IMR-90 (cell line): ENCODE results near the gene PDLIM5.

Source experiments
- FOS ChIP-seq: fragments of 150-350 bp; IDR thresholded peaks from 2 replicates; pipeline ENCODE4 v1.6.1; 2016; ENCODE audit warnings: low read depth, low read length
- POLR2A ChIP-seq: IDR thresholded peaks from 2 replicates; pipeline ENCODE4 v1.6.1; 2012; ENCODE audit warnings: mild to moderate bottlenecking, low read depth, low read length
- RFX5 ChIP-seq: IDR thresholded peaks from 2 replicates; pipeline ENCODE4 v1.8.0; 2012; ENCODE audit warnings: low read depth, mild to moderate bottlenecking, low read length, moderate library complexity
- SMC3 ChIP-seq: fragments of 150-350 bp; IDR thresholded peaks from 2 replicates; pipeline ENCODE4 v1.6.1; 2016; ENCODE audit warnings: low read depth, mild to moderate bottlenecking, antibody characterized with exemption, low read length, moderate library complexity
- TF ChIP-seq, protein P1 (sequence below): conservative IDR thresholded peaks from 2 replicates; pipeline ENCODE4 v1.5.1; 2012; ENCODE audit warnings: mild to moderate bottlenecking, low read depth, low read length, improper control_type of control experiment

DNA sequence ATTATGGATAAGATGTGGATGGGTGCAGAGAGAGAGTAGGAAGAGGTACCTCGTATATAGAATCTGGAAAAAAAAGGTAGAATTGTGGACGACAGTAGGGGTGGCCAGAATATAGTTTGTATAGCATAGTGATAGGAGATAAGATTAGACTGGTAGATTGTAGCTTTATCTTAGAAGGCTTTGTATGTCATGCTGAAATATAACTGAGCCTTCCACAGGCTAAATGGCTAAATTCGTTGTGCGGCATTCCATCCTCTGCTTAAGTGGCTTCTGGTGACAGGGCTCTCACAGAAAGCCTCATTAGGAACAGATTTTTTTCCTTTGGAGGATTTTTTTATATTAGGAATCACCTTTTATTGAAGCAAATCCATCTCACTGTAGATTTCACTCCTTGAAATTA lies 163.7 kb downstream of the PDLIM5 start:
- no peak for TF ChIP-seq POLR2A
- TF ChIP-seq SMC3 = no peak
- TF ChIP-seq, protein P1, sequence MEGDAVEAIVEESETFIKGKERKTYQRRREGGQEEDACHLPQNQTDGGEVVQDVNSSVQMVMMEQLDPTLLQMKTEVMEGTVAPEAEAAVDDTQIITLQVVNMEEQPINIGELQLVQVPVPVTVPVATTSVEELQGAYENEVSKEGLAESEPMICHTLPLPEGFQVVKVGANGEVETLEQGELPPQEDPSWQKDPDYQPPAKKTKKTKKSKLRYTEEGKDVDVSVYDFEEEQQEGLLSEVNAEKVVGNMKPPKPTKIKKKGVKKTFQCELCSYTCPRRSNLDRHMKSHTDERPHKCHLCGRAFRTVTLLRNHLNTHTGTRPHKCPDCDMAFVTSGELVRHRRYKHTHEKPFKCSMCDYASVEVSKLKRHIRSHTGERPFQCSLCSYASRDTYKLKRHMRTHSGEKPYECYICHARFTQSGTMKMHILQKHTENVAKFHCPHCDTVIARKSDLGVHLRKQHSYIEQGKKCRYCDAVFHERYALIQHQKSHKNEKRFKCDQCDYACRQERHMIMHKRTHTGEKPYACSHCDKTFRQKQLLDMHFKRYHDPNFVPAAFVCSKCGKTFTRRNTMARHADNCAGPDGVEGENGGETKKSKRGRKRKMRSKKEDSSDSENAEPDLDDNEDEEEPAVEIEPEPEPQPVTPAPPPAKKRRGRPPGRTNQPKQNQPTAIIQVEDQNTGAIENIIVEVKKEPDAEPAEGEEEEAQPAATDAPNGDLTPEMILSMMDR = no peak
- TF ChIP-seq FOS = no peak
- TF ChIP-seq RFX5 = no peak
